Activated B cell treated with CpG ODN at 0.5 μM for 24 hours (primary cell): Measurements from ENCODE around the gene ELL. TPM values are rescaled to one million over a fixed set of nuclear protein-coding genes. Genes with fewer than 3 reads are reported as not detected.

Source experiments
- ATAC-seq: fragments of 200-7000 bp; cut with Tn5 transposase; one replicate; pipeline ENCODE4 v1.10.0; 2021; ENCODE audit warnings: low read depth, mild to moderate bottlenecking, moderate library complexity
- CTCF ChIA-PET: fragments of 350-600 bp; sonication (Branson Sonifier 250); formaldehyde crosslinking; loops from one replicate; lab custom pipeline; 2021; ENCODE audit warnings: antibody characterized with exemption; lab: Charles Lee
- POLR2A ChIA-PET: fragments of 350-600 bp; sonication (Branson Sonifier 250); formaldehyde crosslinking; loops from one replicate; lab custom pipeline; 2021; ENCODE audit warnings: antibody characterized with exemption; lab: Charles Lee
- DNase-seq: peaks from one replicate; pipeline ENCODE4 v3.0.0; 2022
- H3K27ac Mint-ChIP-seq: one replicate; pipeline ENCODE4 v1.8.0; 2020; ENCODE audit warnings: mixed read lengths
- H3K27me3 Mint-ChIP-seq: one replicate; pipeline ENCODE4 v1.8.0; 2021; ENCODE audit warnings: mixed read lengths
- H3K36me3 Mint-ChIP-seq: one replicate; pipeline ENCODE4 v1.8.0; 2021; ENCODE audit warnings: low read depth, mixed read lengths
- H3K4me1 Mint-ChIP-seq: one replicate; pipeline ENCODE4 v1.8.0; 2021; ENCODE audit warnings: mixed read lengths
- H3K4me3 Mint-ChIP-seq: one replicate; pipeline ENCODE4 v1.8.0; 2020; ENCODE audit warnings: mild to moderate bottlenecking, mixed read lengths
- H3K9me3 Mint-ChIP-seq: one replicate; pipeline ENCODE4 v1.8.0; 2020; ENCODE audit warnings: mixed read lengths
- CTCF ChIP-seq: fragments of 200-600 bp; IDR thresholded peaks from one replicate; pipeline ENCODE4 v1.8.0; 2022; ENCODE audit warnings: antibody characterized with exemption, mild to moderate bottlenecking
- intact Hi-C: fragments of 100-400 bp; cut with micrococcal nuclease; formaldehyde crosslinking; loops from one replicate; pipeline ENCODE4 v1.15.1; 2024
- total RNA-seq: library from RNA; stranded (reverse); gene quantifications from 2 replicates; pipeline ENCODE4 v1.2.3, GENCODE V29; 2022

The ELL gene
- total RNA-seq, 1 donor from 2014 or later: 32.6 TPM

DNA sequence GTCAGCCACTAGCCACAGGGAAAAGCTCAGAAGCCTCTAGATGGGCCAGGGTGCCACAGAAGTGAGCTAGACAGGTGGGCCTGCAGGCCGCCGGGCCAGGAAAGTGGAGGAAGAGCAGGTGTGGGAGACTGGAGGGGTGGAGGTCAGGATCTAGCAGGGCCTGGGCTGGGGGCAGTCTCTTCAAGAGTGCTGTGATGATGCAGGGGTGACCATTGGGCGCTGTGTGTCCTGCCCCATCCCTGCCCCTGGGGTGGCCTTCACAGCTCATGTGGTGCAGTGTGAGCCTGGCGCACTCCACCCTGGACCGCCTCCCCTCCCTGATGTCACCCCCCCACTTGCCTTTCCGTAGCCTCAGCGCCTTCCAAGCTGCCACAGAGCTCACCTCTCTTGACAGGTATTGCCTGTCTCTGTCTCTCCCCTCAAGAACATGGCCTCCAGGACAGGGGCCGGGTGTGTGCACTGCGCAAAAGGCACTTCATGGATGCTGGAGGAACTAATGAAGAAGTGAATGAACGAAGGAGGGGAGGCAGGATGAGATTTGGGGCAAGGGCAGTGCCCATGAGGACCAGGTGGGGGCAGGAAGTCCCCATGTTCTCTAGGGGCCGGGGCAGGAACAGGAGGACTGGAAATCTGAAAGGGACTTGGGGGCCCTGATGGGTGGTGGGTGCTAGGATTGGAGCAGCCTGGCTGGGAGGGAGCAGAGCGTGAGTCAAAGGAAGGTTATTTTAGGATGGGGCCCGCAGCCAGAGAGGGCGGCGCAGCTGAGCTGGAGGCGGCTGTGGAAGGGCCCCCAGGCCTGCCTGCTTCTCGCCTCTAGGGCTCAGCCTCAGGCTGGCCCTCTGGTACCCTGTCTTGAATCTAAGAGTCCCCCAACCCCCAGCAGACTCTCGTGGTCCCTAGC is 96.1 kb downstream of the ELL start:
- ChIA-PET CTCF (interaction anchor here (0.6 kb wide), 1 partner anchor 594 kb away, joined by 3 read pairs; no protein-coding TSS in a partner anchor), POLR2A (interaction anchor here (1.5 kb wide), 1 partner anchor 9 kb away, joined by 4 read pairs; no protein-coding TSS in a partner anchor)
- no peak overlapping the region for H3K4me3 Mint-ChIP-seq
- intact Hi-C loops: no loop called here
- DNase-seq: no peak
- H3K27me3 Mint-ChIP-seq: no peaks in the 10 kb centered on the region
- H3K36me3 Mint-ChIP-seq: no peaks in the 10 kb centered on the region
- H3K4me1 Mint-ChIP-seq: peaks cover 41% of the 10 kb centered on the region
- ATAC-seq: no peak
- no peak for TF ChIP-seq CTCF
- no peaks in the 10 kb centered on the region for H3K9me3 Mint-ChIP-seq
- H3K27ac Mint-ChIP-seq: peak overlapping the region; percentile 57

GRCh38 chr19:18424890-18425514 is 96.9 kb downstream of the ELL start:
- CTCF ChIA-PET: interaction anchor here (0.6 kb wide), 1 partner anchor 595 kb away, joined by 3 read pairs; no protein-coding TSS in a partner anchor
- H3K4me1 Mint-ChIP-seq: peaks cover 44% of the 10 kb centered on the region
- TF ChIP-seq CTCF: no peak
- H3K9me3 Mint-ChIP-seq: no peaks in the 10 kb centered on the region
- H3K27ac Mint-ChIP-seq: no peak overlapping the region
- H3K4me3 Mint-ChIP-seq: no peak overlapping the region
- intact Hi-C loops: no loop called here
- no peaks in the 10 kb centered on the region for H3K36me3 Mint-ChIP-seq
- H3K27me3 Mint-ChIP-seq: no peaks in the 10 kb centered on the region
- ATAC-seq (no peak), DNase-seq (no peak)
- POLR2A ChIA-PET: interaction anchor here (0.6 to 1.5 kb wide), 2 partner anchors 9 to 56 kb away, joined by 4 to 6 read pairs; no protein-coding TSS in a partner anchor

DNA sequence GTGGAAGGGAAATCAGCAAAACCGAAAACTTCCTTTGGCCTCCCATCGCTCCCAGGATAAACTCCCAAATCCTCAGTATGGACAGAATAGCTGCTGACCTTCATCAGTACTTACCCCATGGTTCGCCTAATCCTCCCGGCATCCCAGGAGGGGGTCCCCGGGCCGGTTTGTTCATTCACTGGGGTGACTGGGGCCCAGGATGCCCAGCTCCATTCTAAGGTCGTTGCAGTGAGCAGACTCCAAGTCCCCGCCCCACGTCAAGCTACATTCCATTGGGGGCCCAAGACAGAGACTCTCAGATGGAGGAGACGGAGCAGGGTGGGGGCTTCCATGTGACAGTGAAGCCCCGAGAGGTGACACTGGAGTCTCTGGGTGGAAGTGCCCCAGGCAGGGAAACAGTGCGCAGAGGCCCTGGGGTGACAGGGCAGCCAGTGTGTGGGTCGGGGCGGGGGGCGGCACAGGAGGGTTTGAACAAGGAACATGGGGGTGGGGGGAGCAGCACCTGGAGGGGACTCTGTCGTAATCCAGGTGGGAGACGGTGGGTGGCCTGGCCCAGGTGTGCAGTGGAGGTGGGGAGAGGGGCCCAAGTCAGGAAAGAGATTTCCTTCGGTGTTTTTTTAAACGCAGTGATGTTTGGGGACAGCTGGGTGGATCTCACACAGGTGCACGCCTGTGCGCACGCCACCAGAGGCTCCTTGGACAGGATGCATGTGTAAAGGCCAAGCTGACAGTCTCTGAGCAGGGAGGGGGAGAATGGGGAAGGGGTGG is 97.6 kb downstream of the ELL start:
- no peak for TF ChIP-seq CTCF
- intact Hi-C loops: no loop called here
- H3K4me1 Mint-ChIP-seq: peaks cover 42% of the 10 kb centered on the region
- H3K9me3 Mint-ChIP-seq: no peaks in the 10 kb centered on the region
- no peak for DNase-seq
- H3K4me3 Mint-ChIP-seq: no peak overlapping the region
- POLR2A ChIA-PET: interaction anchor here (0.6 kb wide), 2 partner anchors 56 to 402 kb away, joined by 4 to 6 read pairs; no protein-coding TSS in a partner anchor
- ATAC-seq: no peak
- H3K27ac Mint-ChIP-seq: no peak overlapping the region
- H3K36me3 Mint-ChIP-seq: no peaks in the 10 kb centered on the region
- CTCF ChIA-PET: interaction anchor here (1.4 kb wide), 1 partner anchor 11 kb away, joined by 5 read pairs; no protein-coding TSS in a partner anchor
- no peaks in the 10 kb centered on the region for H3K27me3 Mint-ChIP-seq

DNA sequence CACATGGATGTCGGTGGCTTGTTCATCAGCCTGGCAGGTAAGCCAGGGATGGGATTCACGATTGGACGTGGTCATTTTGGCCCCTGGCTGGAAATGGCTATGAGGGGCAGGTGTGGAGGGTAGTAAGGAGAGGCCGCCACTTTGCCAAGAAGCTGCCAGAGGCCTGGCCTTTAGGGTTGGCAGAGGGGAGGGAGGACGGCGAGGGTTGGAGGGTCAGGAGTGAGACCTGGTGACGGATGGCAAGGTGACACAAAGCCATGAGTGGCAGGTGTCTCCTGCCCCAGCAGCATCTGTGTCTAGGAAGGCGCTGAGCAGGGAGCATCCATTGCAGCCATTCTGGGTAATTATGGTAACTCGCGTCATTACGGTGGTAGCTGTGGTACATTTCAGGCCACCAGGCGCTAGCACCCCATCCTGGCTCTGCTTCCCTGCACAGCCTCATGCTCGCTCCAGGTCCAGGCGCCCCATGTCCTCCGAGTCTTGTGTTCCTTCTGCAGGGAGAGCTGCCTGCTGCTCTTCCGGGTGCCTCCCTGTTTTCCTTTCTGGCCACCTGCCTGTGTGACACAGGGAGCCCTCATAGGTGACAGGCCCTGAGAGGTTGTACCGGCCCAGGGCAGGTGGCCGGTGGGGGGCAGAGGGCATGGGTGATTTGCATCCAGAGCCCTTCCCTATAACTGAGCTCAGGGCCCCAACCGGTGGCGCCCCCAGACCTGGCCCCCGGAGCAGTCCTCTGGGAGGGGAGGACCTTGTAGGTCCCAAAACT is 98.4 kb downstream of the ELL start:
- Mint-ChIP-seq H3K36me3 (no peaks in the 10 kb centered on the region), H3K4me3 (no peak overlapping the region), H3K4me1 (peaks cover 48% of the 10 kb centered on the region), H3K27ac (no peak overlapping the region), H3K9me3 (no peaks in the 10 kb centered on the region), H3K27me3 (peaks cover 4% of the 10 kb centered on the region)
- ATAC-seq (no peak), DNase-seq (no peak)
- POLR2A ChIA-PET: interaction anchor here (0.6 kb wide), 1 partner anchor 401 kb away, joined by 4 read pairs; no protein-coding TSS in a partner anchor
- TF ChIP-seq CTCF: no peak
- CTCF ChIA-PET: interaction anchor here (1.4 kb wide), 1 partner anchor 10 kb away, joined by 5 read pairs; no protein-coding TSS in a partner anchor
- intact Hi-C loops: no loop called here
